Activated CD4-positive, alpha-beta T cell treated with anti-CD3 and anti-CD28 coated beads, Interleukin-2, amount 10 ng/mL, durations not matched to agents 24 days and 14 days (primary cell): Measurements from ENCODE around the gene PIH1D2. TPM values are rescaled to one million over a fixed set of nuclear protein-coding genes. Genes with fewer than 3 reads are reported as not detected.
"Not testable (repeated sequence)": the region's sequence is repeated elsewhere in the genome, so short reads cannot be mapped to it uniquely, and the experiment has no call there.

Source experiments
- DNase-seq: peaks from one replicate; pipeline ENCODE4 v3.0.0; 2022
- H3K27ac Mint-ChIP-seq: one replicate; pipeline ENCODE4 v1.8.0; 2022; ENCODE audit warnings: mild to moderate bottlenecking, mixed read lengths
- H3K27me3 Mint-ChIP-seq: one replicate; pipeline ENCODE4 v1.8.0; 2022; ENCODE audit warnings: mixed read lengths
- H3K36me3 Mint-ChIP-seq: one replicate; pipeline ENCODE4 v1.8.0; 2022; ENCODE audit warnings: low read depth, mild to moderate bottlenecking, mixed read lengths
- H3K4me1 Mint-ChIP-seq: one replicate; pipeline ENCODE4 v1.8.0; 2021; ENCODE audit warnings: mixed read lengths
- H3K4me3 Mint-ChIP-seq: one replicate; pipeline ENCODE4 v1.8.0; 2022; ENCODE audit warnings: mild to moderate bottlenecking, moderate library complexity, mixed read lengths
- H3K9me3 Mint-ChIP-seq: one replicate; pipeline ENCODE4 v1.8.0; 2021; ENCODE audit warnings: mixed read lengths
- intact Hi-C: fragments of 100-400 bp; cut with micrococcal nuclease; formaldehyde crosslinking; loops from one replicate; pipeline ENCODE4 v1.15.1; 2023
- total RNA-seq: library from RNA; stranded (reverse); gene quantifications from 2 replicates; pipeline ENCODE4 v1.2.3, GENCODE V29; 2022

Gene PIH1D2
- total RNA-seq, 1 donor from 2014 or later = 0.21 TPM

GRCh38 chr11:112042161-112042960 lies 31.5 kb downstream of the PIH1D2 start:
- H3K9me3 Mint-ChIP-seq = no peaks in the 10 kb centered on the region
- peaks cover 64% of the 10 kb centered on the region for H3K36me3 Mint-ChIP-seq
- intact Hi-C loops = no loop called here
- H3K4me3 Mint-ChIP-seq = no peak overlapping the region
- H3K27ac Mint-ChIP-seq = no peak overlapping the region
- H3K4me1 Mint-ChIP-seq = peaks cover 12% of the 10 kb centered on the region
- DNase-seq = peak; percentile 31
- no peaks in the 10 kb centered on the region for H3K27me3 Mint-ChIP-seq

GRCh38 chr11:112037527-112037926 lies 36.3 kb downstream of the PIH1D2 start:
- intact Hi-C loops = no loop called here
- Mint-ChIP-seq H3K9me3 (no peaks in the 10 kb centered on the region), H3K4me3 (no peak overlapping the region), H3K27me3 (no peaks in the 10 kb centered on the region), H3K27ac (no peak overlapping the region), H3K36me3 (peaks cover 53% of the 10 kb centered on the region), H3K4me1 (peaks cover 10% of the 10 kb centered on the region)
- DNase-seq = no peak

GRCh38 chr11:112033902-112034301 lies 39.9 kb downstream of the PIH1D2 start:
- Mint-ChIP-seq H3K4me3 (no peak overlapping the region), H3K36me3 (peaks cover 55% of the 10 kb centered on the region), H3K4me1 (no peaks in the 10 kb centered on the region), H3K9me3 (no peaks in the 10 kb centered on the region), H3K27me3 (no peaks in the 10 kb centered on the region), H3K27ac (no peak overlapping the region)
- intact Hi-C loops = no loop called here
- no peak for DNase-seq

GRCh38 chr11:112029460-112029859 lies 44.4 kb downstream of the PIH1D2 start:
- DNase-seq = no peak
- intact Hi-C loops = loop anchor here (5.0 kb wide), 1 partner anchor 58 kb away; the partner anchor contains the start of genes SDHD and TIMM8B
- Mint-ChIP-seq H3K4me3 (no peak overlapping the region), H3K27me3 (no peaks in the 10 kb centered on the region), H3K27ac (no peak overlapping the region), H3K4me1 (peaks cover 7% of the 10 kb centered on the region), H3K9me3 (no peaks in the 10 kb centered on the region), H3K36me3 (peaks cover 46% of the 10 kb centered on the region)

GRCh38 chr11:112026784-112027410 lies 46.9 kb downstream of the PIH1D2 start:
- not testable (repeated sequence) for H3K27ac Mint-ChIP-seq, H3K27me3 Mint-ChIP-seq, DNase-seq, H3K4me3 Mint-ChIP-seq, H3K9me3 Mint-ChIP-seq
- peaks cover 16% of the 10 kb centered on the region for H3K4me1 Mint-ChIP-seq
- peaks cover 40% of the 10 kb centered on the region for H3K36me3 Mint-ChIP-seq
- intact Hi-C loops = loop anchor here (5.0 kb wide), 1 partner anchor 60 kb away; the partner anchor contains the start of genes SDHD and TIMM8B

GRCh38 chr11:112025707-112026106 lies 48.1 kb downstream of the PIH1D2 start:
- Mint-ChIP-seq H3K9me3 (no peaks in the 10 kb centered on the region), H3K27me3 (no peaks in the 10 kb centered on the region), H3K4me3 (peak overlapping the region; percentile 100), H3K27ac (peak overlapping the region; percentile 100), H3K36me3 (peaks cover 38% of the 10 kb centered on the region), H3K4me1 (peaks cover 16% of the 10 kb centered on the region)
- DNase-seq = no peak
- intact Hi-C loops = loop anchor here (1.0 to 5.0 kb wide), 7 partner anchors 49 to 421 kb away; partner anchors contain the start of genes ALG9, CFAP68, FDXACB1 and NKAPD1

- H3K4me1 Mint-ChIP-seq = peaks cover 16% of the 10 kb centered on the region
Measured at GRCh38 chr11:112024773-112025678, 48.8 kb downstream of the PIH1D2 start, which contains the start of gene DLAT. Gene DLAT (plus strand): TSS chr11:112025408. CDS start chr11:112025473, 65 bp downstream.

GRCh38 chr11:112024178-112024772 lies 49.5 kb downstream of the PIH1D2 start:
- H3K27ac Mint-ChIP-seq = peak overlapping the region; percentile 100
- H3K27me3 Mint-ChIP-seq = no peaks in the 10 kb centered on the region
- no peaks in the 10 kb centered on the region for H3K9me3 Mint-ChIP-seq
- H3K4me1 Mint-ChIP-seq = peaks cover 16% of the 10 kb centered on the region
- peak; percentile 65 for DNase-seq
- intact Hi-C loops = loop anchor here (1.0 to 5.0 kb wide), 5 partner anchors 47 to 419 kb away; partner anchors contain the start of genes ALG9, CFAP68 and FDXACB1
- peak overlapping the region; percentile 100 for H3K4me3 Mint-ChIP-seq
- H3K36me3 Mint-ChIP-seq = peaks cover 31% of the 10 kb centered on the region

More at GRCh38 chr11:112024773-112025678, 48.8 kb downstream of the PIH1D2 start, which contains the start of gene DLAT:
- Mint-ChIP-seq H3K36me3 (peaks cover 39% of the 10 kb centered on the region), H3K9me3 (no peaks in the 10 kb centered on the region), H3K4me3 (peak within 1 kb of the TSS; percentile 100), H3K27me3 (no peaks in the 10 kb centered on the region), H3K27ac (peak within 1 kb of the TSS; percentile 100)
- intact Hi-C loops = loop anchor here (1.0 to 5.0 kb wide), 9 partner anchors 48 to 420 kb away; partner anchors contain the start of genes ALG9, CFAP68, FDXACB1 and NKAPD1
- DNase-seq = peak; percentile 96

- H3K4me3 Mint-ChIP-seq = peak overlapping the region; percentile 50
- H3K9me3 Mint-ChIP-seq = no peaks in the 10 kb centered on the region
- intact Hi-C loops = loop anchor here (5.0 kb wide), 1 partner anchor 46 kb away; no protein-coding TSS in a partner anchor
- peaks cover 13% of the 10 kb centered on the region for H3K4me1 Mint-ChIP-seq
- H3K27me3 Mint-ChIP-seq = no peaks in the 10 kb centered on the region
- peaks cover 26% of the 10 kb centered on the region for H3K36me3 Mint-ChIP-seq
- DNase-seq = peak; percentile 48
- H3K27ac Mint-ChIP-seq = peak overlapping the region; percentile 35
Measured at GRCh38 chr11:112023104-112023503, 50.7 kb downstream of the PIH1D2 start.

- intact Hi-C loops = no loop called here
- Mint-ChIP-seq H3K27me3 (no peaks in the 10 kb centered on the region), H3K27ac (no peak overlapping the region), H3K4me1 (peaks cover 6% of the 10 kb centered on the region), H3K36me3 (peaks cover 16% of the 10 kb centered on the region), H3K9me3 (no peaks in the 10 kb centered on the region), H3K4me3 (no peak overlapping the region)
- DNase-seq = peak; percentile 40
Measured at GRCh38 chr11:112019066-112019465, 54.8 kb downstream of the PIH1D2 start.
